Measurements from ENCODE around the gene MBNL2.

DNA sequence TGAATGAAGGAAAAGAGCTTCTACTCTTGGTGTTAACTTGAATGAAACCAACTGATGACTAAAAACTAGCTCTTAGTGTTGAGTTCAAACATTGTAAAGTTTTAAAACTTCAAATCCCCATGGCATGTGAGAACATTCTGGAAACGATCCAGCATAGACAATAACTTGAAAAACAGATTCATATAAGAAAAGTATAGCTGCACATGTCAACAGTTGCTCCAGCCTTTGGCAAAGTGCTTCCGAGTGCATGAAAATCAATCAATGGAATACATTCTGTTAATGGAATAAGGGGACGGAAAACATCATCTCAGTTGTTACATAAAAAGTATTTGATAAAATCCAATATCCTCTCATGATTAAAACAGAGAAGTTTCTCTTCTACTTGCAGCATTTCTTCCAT, 89.8 kb downstream of the MBNL2 start:
- TF ChIP-seq MYNN (CRISPR knock-in tag; IDR thresholded peaks at IDR 0.05; ENCODE audit: low read depth) (no peak), ZNF101 (CRISPR knock-in tag; IDR thresholded peaks at IDR 0.05; ENCODE audit: borderline replicate concordance, low read depth) (no peak), EP300 (IDR thresholded peaks at IDR 0.05; ENCODE audit: low read depth in 2 of 2, low read length in 2 of 2) (no peak), EP300 (CRISPR knock-in tag; IDR thresholded peaks at IDR 0.05; ENCODE audit: borderline replicate concordance) (no peak), SRSF4 (IDR thresholded peaks at IDR 0.05; ENCODE audit: low read depth, low read length, poor library complexity, severe bottlenecking) (no peak), MAZ (IDR thresholded peaks at IDR 0.05; ENCODE audit: borderline replicate concordance, low read depth, low read length) (no peak), MAZ (CRISPR knock-in tag; IDR thresholded peaks at IDR 0.05; ENCODE audit: low read depth) (no peak), ZNF318 (CRISPR knock-in tag; IDR thresholded peaks at IDR 0.05) (no peak), CBX2 (IDR thresholded peaks at IDR 0.05; ENCODE audit: low read depth, low read length) (no peak), CBX2 (CRISPR knock-in tag; IDR thresholded peaks at IDR 0.05; ENCODE audit: low read depth) (no peak), ZNF546 (CRISPR knock-in tag; conservative IDR thresholded peaks at IDR 0.05) (no peak), POLR2A (IDR thresholded peaks at IDR 0.05; ENCODE audit: insufficient read depth in 1 of 2, low read depth in 2 of 2, low read length in 2 of 2) (no peak), NFATC3 (CRISPR knock-in tag; IDR thresholded peaks at IDR 0.05) (no peak), MIER3 (CRISPR knock-in tag; IDR thresholded peaks at IDR 0.05; ENCODE audit: borderline replicate concordance) (no peak), MAFG (CRISPR knock-in tag; IDR thresholded peaks at IDR 0.05) (no peak), ETS1 (CRISPR knock-in tag; IDR thresholded peaks at IDR 0.05) (no peak)
- TF ChIP-seq, protein P1, sequence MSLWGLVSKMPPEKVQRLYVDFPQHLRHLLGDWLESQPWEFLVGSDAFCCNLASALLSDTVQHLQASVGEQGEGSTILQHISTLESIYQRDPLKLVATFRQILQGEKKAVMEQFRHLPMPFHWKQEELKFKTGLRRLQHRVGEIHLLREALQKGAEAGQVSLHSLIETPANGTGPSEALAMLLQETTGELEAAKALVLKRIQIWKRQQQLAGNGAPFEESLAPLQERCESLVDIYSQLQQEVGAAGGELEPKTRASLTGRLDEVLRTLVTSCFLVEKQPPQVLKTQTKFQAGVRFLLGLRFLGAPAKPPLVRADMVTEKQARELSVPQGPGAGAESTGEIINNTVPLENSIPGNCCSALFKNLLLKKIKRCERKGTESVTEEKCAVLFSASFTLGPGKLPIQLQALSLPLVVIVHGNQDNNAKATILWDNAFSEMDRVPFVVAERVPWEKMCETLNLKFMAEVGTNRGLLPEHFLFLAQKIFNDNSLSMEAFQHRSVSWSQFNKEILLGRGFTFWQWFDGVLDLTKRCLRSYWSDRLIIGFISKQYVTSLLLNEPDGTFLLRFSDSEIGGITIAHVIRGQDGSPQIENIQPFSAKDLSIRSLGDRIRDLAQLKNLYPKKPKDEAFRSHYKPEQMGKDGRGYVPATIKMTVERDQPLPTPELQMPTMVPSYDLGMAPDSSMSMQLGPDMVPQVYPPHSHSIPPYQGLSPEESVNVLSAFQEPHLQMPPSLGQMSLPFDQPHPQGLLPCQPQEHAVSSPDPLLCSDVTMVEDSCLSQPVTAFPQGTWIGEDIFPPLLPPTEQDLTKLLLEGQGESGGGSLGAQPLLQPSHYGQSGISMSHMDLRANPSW (CRISPR knock-in tag; IDR thresholded peaks at IDR 0.05; ENCODE audit: borderline replicate concordance), result no peak
